Measurements from ENCODE around the gene MAP3K9.
"Not testable (repeated sequence)": the region's sequence is repeated elsewhere in the genome, so short reads cannot be mapped to it uniquely, and the experiment has no call there.

The MAP3K9 gene

GRCh38 chr14:70809225-70810219 lies at the start of gene MAP3K9:
Gene MAP3K9 (minus strand): TSS chr14:70809513. CDS start chr14:70809171, 342 bp downstream.
- DNase-seq, result peak; percentile 100

DNA sequence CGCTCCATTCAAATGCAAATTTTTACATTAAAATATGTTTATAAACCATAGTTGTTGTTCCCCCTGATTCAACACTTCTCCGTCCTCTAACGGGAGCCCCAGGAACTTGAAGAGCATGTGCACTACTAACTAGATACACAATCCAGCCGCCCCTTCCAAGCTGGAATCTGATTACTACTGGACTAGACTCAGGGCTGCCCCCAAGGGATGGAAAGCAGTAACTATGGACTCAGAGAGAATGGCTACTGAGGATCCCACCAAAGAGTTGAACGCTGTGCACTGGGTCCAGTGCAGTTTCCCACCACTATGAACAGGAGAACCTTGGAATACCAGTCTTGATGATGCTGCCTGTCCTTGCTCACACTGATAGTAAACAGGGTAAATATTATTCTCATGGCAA lies 49.3 kb upstream of the MAP3K9 start:
- DNase-seq, result no peak

- DNase-seq, result no peak
These were observed 48.2 kb upstream of the MAP3K9 start for GRCh38 chr14:70857496-70857890.

DNA sequence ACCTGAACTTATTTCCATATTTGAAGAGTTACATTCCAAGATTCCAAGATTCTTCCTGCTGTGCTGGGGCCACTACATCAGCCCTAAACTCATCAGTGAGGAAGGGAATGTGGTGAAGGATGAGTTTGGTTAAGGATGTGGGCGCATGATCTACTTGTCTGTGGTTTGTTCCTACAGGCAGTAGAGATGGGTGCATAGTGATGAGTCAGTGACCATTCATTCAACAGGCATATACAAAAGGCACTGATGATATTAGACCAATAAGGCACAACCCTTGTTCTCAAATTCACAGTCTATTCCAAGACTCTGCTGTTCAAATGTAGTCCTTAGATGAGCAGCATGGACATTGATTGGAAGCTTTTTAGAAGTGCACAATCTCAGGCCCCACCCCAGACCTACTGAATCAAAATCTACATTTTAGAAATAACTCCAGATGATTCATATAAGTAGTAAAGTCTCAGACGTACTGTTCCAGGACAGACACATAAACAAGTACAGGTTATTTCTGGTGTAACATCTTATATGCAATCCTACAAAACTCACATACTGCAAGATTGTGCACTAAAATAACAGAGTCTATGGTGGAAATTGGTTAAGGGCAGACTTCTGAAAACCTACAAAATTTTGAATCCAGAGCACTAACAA lies 47.7 kb upstream of the MAP3K9 start:
- DNase-seq, result no peak

GRCh38 chr14:70855486-70855885 lies 46.2 kb upstream of the MAP3K9 start:
- DNase-seq, result no peak

- DNase-seq, result not testable (repeated sequence)
These were observed 44.3 kb upstream of the MAP3K9 start for GRCh38 chr14:70853658-70854057.

- DNase-seq, result no peak
These were observed 38.2 kb upstream of the MAP3K9 start for GRCh38 chr14:70847406-70848090.

GRCh38 chr14:70845601-70846000 lies 36.3 kb upstream of the MAP3K9 start:
- DNase-seq, result no peak

GRCh38 chr14:70842851-70843462 lies 33.6 kb upstream of the MAP3K9 start:
- DNase-seq, result peak; percentile 4

DNA sequence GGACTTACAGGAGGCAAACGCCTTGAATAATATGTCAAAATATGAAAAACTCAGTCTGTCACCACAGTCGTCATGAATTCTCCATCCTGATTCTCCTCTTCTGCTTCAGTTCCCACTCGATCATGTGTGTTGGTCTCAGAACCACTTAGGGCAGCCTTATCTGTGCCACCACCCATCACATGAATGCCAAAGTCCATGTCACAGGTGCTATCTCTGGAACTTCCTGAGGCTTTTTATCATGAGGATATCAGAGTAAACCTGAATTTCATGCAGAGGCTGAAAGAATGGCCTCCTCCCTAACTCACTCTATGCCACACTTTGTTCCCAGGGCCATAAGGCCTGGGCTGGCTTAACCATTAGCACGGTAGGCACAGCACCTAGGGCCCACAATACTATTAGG lies 28.8 kb upstream of the MAP3K9 start:
- no peak for DNase-seq

- no peak for DNase-seq
These were observed 27.6 kb upstream of the MAP3K9 start for GRCh38 chr14:70836946-70837345.

GRCh38 chr14:70833884-70834283 lies 24.6 kb upstream of the MAP3K9 start:
- DNase-seq, result no peak

DNA sequence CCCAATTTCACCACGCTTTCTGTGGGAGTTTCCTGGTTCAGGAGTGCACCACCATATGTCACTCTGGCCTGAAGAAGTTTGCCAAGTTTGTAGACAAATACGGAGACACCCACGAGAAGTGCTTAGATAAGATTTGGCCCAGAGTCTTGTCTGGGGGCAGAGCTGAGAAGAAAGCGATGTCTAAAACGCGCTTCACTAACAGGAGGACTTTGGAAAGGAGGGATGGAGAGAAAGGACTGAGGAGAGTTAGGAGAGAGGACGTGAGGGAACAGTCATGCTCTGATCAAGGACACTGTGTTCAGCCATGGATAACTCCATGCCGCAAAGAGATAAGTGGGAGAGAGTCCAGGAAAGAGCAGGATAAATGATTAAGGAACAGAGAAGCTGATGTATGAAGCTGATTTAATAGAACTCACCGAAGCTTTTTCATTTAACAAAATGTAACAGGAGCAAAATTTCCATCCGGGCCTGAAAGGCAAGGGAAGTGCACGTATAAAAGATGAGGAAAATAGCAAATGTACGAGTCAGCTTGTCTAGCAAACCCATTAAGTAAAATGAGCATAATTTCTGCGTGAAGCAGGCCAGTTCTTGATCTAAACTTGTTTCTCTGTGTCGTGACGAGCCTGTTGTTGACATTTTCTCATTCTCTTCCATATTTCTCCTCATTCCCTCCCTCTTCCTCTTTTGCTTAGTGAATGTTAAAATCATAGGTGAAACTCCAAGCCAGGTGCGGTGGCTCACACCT lies 23.4 kb upstream of the MAP3K9 start:
- DNase-seq, result no peak

DNA sequence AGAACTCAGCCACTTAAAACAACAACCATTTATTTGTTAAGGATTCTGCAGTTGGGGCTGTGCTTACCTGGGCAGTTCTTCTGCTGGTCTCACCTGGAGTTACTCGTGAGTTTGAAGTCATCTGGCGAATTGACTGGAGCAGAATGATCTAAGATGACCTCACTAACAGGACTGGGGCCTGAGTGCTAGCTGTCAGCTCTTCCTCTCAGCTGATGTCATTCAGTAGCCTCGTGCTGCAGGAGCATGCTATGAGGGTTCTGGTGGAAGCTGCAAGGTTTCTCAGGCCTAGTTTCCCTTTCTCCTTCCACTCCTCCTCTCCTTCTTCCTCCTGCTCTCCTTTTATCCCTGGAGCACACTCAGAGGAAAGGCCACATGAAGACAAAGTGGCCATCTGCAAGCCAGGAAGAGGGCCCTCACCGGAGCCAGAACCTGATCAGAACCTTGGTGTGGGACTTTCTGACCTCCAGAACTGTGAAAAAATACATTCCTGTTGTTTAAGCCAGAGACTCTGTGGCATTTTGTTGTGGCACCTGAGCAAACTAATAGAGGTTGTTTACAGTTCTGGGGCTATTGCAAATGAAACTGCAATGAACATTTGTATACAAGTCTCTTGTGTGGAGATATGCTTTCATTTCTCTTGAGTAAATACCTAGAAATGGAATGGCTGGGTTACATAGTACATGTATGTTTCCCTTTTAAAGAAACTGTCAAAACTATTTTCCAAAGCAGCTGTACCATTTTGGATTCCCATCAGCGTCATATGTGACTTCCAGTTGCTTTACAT lies 21.9 kb upstream of the MAP3K9 start:
- DNase-seq, result peak; percentile 17

GRCh38 chr14:70828188-70828587 lies 18.9 kb upstream of the MAP3K9 start:
- DNase-seq, result peak; percentile 12

DNA sequence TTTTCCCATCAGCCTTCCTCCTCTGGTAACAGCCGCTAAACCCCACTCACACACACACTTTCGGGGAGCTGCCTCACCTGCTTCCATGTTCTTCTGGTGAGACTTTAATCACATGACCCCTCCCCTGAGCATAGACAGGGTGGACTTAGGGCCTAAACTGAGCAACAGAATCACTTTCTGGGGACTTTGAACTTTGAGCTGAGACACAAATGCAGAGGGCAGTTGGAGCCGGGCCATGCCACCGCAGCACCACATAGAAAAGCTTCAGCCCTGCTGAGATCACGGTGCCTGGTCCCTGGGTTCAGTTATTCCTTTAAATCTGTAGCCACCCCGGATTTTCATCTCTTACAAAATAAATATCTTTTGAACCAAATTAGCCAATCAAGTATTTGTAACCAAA lies 18.4 kb upstream of the MAP3K9 start:
- no peak for DNase-seq

DNA sequence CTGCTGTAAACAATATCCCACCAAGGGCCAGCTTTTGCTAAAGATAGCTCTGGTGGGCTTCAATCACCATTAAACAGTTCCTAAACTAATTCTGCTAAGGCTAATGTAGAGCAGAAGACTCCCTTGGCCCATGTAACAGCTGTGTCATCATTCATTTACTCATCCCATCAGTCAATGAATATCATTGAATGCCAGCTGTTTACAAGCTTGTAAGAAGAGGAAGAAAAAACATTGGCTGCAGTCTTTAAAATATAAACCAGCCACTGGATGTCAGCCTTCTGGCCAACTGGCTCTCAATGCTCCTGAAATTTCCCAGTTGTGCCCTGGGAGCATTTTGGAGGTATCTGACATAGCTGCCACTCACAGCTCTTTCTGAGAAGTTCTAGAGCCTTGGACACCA lies 18.0 kb upstream of the MAP3K9 start:
- DNase-seq, result peak; percentile 38

DNA sequence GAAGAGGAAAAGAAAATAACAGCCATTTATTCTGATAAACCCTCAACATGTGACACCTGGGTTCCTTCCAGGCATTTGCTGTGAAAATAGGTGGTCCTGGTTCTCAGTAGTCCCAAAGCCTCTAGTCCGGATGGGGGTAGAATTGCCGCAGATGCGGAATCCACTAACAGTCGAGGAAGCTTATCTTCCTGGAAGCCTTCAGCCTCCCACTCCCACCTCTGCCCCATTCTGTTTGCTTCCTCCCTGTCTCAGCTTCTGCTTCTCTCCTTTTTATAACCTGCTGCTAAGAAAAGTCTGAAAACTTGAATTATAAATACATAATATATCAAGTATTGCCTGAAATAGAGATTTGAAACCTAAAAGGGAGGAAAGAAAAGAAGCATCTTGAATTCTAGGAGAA lies 14.0 kb upstream of the MAP3K9 start:
- DNase-seq, result no peak

DNA sequence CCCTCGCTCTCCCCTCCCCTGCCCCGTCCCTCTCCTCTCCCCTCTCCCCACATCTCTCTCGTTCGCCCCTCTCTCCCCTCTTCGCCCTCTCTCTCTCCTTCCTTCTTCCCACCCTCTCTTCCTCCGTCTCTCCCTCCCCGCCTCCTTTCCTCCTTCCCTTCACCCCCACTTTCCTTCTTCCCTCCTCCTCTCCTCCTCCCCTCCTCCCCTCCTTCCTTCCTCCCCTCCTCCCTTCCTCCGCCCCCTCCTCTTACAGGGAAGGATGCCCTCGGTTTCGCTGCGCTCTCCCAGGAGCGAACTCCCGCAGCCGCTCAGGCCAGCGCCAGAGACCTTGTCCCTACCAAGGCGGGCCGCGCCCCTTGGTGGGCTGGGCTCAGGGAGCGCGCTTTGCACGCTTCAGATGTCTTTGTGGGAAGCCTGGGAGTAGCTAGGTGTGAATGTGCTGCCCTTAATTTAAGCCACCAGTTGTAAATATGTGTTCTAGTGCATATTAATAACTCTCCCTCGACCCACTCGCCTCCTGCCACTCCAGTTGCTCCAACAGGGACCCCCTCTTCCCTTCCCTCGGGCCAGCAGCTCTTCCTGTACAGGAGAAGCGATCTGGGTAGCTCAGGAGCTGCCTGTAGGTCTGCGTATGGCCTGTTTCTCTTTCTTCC lies 13.3 kb upstream of the MAP3K9 start:
- DNase-seq, result peak; percentile 91

- peak; percentile 77 for DNase-seq
These were observed 12.5 kb upstream of the MAP3K9 start for GRCh38 chr14:70821584-70822529.

Measured in islet precursor cell (in vitro differentiated cells).